Breast epithelium (tissue), 3 donors: ENCODE data around the gene TMED4.

Experiments
- POLR2A ChIP-seq: fragments of 450-650 bp; IDR thresholded peaks from one replicate; pipeline ENCODE4 v1.6.1; 2016; ENCODE audit warnings: antibody characterized with exemption, mild to moderate bottlenecking, moderate library complexity
- POLR2AphosphoS5 ChIP-seq, 3 donors: sonication (generic); formaldehyde crosslinking; IDR thresholded peaks; one replicate each; pipeline ENCODE4 v1.6.1; 2017; ENCODE audit warnings: antibody characterized with exemption in 3 of 3
- TF ChIP-seq, protein P1 (sequence below), 3 donors: fragments of 450-650 bp; IDR thresholded peaks; one replicate each; pipeline ENCODE4 v1.5.1; 2016 to 2017; ENCODE audit warnings: antibody characterized with exemption in 3 of 3, mild to moderate bottlenecking in 3 of 3, moderate library complexity in 3 of 3

DNA sequence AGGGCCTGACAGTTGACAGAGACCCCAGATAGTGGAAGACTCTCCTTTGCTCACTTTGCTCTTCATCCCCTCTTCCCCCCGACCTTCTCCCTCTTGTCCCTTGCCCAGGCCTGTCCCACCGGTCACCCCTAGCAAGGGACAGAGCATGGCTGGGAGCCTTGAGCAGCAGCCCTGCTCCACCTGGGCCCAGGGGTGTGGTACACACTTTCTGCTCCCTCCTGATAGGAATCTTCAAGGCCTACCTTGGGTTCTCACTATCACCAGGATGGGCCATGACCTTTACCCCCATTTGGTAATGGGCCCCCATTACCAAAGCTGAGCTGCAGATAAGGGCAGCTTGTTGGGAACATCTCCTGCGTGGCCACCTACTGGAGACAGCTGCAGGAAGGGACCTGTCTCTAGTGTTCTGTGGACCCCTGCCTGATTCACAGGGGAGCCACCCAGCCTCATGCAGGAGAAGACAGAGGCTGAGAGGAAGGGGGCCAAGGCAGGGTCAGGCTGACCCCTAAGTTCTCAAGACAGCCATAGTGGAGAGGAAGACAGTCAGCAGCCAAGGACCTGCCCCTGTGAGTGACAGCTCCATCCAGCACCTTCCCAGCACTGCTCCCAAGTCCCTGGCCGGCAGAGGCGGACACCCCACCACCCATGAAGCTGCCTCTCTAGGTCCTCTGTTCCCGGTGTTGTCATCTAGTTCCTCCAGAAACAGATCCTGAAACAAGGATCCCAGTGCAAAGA is 40.0 kb downstream of the TMED4 start:
- TF ChIP-seq, protein P1, sequence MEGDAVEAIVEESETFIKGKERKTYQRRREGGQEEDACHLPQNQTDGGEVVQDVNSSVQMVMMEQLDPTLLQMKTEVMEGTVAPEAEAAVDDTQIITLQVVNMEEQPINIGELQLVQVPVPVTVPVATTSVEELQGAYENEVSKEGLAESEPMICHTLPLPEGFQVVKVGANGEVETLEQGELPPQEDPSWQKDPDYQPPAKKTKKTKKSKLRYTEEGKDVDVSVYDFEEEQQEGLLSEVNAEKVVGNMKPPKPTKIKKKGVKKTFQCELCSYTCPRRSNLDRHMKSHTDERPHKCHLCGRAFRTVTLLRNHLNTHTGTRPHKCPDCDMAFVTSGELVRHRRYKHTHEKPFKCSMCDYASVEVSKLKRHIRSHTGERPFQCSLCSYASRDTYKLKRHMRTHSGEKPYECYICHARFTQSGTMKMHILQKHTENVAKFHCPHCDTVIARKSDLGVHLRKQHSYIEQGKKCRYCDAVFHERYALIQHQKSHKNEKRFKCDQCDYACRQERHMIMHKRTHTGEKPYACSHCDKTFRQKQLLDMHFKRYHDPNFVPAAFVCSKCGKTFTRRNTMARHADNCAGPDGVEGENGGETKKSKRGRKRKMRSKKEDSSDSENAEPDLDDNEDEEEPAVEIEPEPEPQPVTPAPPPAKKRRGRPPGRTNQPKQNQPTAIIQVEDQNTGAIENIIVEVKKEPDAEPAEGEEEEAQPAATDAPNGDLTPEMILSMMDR (IDR thresholded peaks at IDR 0.05): no peak
- TF ChIP-seq POLR2A (no peak), POLR2AphosphoS5 (IDR thresholded peaks at IDR 0.05) (no peak)
